ENCODE measurements around the gene MRPL10. TPM values are rescaled to one million over a fixed set of nuclear protein-coding genes. Genes with fewer than 3 reads are reported as not detected.

The MRPL10 gene
- total and polyA plus RNA-seq, 2 donors (not counting 3 experiments of a cell fraction or from before 2014, with no cell fraction given) = 43.4 to 84.0 TPM

- H3K9ac ChIP-seq (replicated peaks; ENCODE audit: extremely low read depth, insufficient read depth, low read length) = no peak overlapping the region
- no peaks in the 10 kb centered on the region for H3K4me1 ChIP-seq (ENCODE audit: control insufficient read depth, extremely low read depth, insufficient read depth, low read length)
- DNase-seq (ENCODE audit: low read depth, low spot score) (no peak), FAIRE-seq (no peak)
- no peaks in the 10 kb centered on the region for H3K9me1 ChIP-seq (replicated peaks; ENCODE audit: control insufficient read depth, extremely low read depth, insufficient read depth, low read length)
- dilution Hi-C loops (cut with MboI; ENCODE audit: extremely low pct_ligation_motif_present, low sequenced_read_pairs) = no loop called here
- no peaks in the 10 kb centered on the region for H3K9me3 ChIP-seq (replicated peaks; ENCODE audit: control insufficient read depth, insufficient read depth, low read length)
- H2AFZ ChIP-seq (ENCODE audit: low read depth, low read length) = no peak overlapping the region
- H3K36me3 ChIP-seq (ENCODE audit: control insufficient read depth in 2 of 2, extremely low read depth in 1 of 2, insufficient read depth in 2 of 2, low read length in 2 of 2) = no peaks in the 10 kb centered on the region
- intact Hi-C loops (cut with micrococcal nuclease) = no loop called here
- H3K27ac ChIP-seq (ENCODE audit: insufficient read depth, low read depth, low read length) = no peak overlapping the region
- no TSS peak for BruUV-seq (replicated peaks)
- no peaks in the 10 kb centered on the region for H4K20me1 ChIP-seq (replicated peaks; ENCODE audit: control insufficient read depth, extremely low read depth, insufficient read depth, low read length)
- H3K4me2 ChIP-seq (ENCODE audit: insufficient read depth, low read length) = no peak overlapping the region
- POLR2A ChIA-PET = no interaction called here
- no peaks in the 10 kb centered on the region for H3K79me2 ChIP-seq (ENCODE audit: control insufficient read depth, insufficient read depth, low read length)
- TF ChIP-seq FOS (IDR thresholded peaks at IDR 0.05; ENCODE audit: borderline replicate concordance, insufficient read depth, low read length) = no peak
- TF ChIP-seq JUN (IDR thresholded peaks at IDR 0.05; ENCODE audit: borderline replicate concordance, insufficient read depth, insufficient read length, low read depth) = no peak
- TF ChIP-seq, protein P1, sequence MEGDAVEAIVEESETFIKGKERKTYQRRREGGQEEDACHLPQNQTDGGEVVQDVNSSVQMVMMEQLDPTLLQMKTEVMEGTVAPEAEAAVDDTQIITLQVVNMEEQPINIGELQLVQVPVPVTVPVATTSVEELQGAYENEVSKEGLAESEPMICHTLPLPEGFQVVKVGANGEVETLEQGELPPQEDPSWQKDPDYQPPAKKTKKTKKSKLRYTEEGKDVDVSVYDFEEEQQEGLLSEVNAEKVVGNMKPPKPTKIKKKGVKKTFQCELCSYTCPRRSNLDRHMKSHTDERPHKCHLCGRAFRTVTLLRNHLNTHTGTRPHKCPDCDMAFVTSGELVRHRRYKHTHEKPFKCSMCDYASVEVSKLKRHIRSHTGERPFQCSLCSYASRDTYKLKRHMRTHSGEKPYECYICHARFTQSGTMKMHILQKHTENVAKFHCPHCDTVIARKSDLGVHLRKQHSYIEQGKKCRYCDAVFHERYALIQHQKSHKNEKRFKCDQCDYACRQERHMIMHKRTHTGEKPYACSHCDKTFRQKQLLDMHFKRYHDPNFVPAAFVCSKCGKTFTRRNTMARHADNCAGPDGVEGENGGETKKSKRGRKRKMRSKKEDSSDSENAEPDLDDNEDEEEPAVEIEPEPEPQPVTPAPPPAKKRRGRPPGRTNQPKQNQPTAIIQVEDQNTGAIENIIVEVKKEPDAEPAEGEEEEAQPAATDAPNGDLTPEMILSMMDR (IDR thresholded peaks at IDR 0.05; ENCODE audit: extremely low read depth in 1 of 2, insufficient read depth in 1 of 2, low read depth in 1 of 2, low read length in 2 of 2) = no peak
- no peak for TF ChIP-seq EZH2 (IDR thresholded peaks at IDR 0.05; ENCODE audit: borderline replicate concordance, low read depth, low read length, severe bottlenecking)
- no peak for TF ChIP-seq GATA2 (IDR thresholded peaks at IDR 0.05; ENCODE audit: insufficient read depth, insufficient read length, low read depth, low read length)
- TF ChIP-seq POLR2A (IDR thresholded peaks at IDR 0.05; ENCODE audit: low read depth, low read length) = no peak
- TF ChIP-seq POLR2AphosphoS5 (IDR thresholded peaks at IDR 0.05; ENCODE audit: insufficient read depth, low read depth, low read length) = no peak
- TF ChIP-seq MAX (IDR thresholded peaks at IDR 0.05; ENCODE audit: insufficient read depth, insufficient read length) = no peak
- TF ChIP-seq MYC (IDR thresholded peaks at IDR 0.05; ENCODE audit: low read depth, low read length) = no peak
- H3K4me3 ChIP-seq (replicated peaks in 1 of 3; ENCODE audit: insufficient read depth in 1 of 3, low read depth in 1 of 3, low read length in 3 of 3) = no peak overlapping the region
- H3K27me3 ChIP-seq (ENCODE audit: control insufficient read depth in 2 of 2, insufficient read depth in 2 of 2, low read length in 2 of 2) = peaks cover 41 to 54% of the 10 kb centered on the region in 2 experiments
- CTCF ChIA-PET = interaction anchor here (1.7 kb wide), 1 partner anchor 13 kb away, joined by 7 read pairs; no protein-coding TSS in a partner anchor
These were observed 37.8 kb upstream of the MRPL10 start for GRCh38 chr17:47869114-47869513.
